ENCODE data around the gene ZBED1.
"Not testable (repeated sequence)": the region's sequence is repeated elsewhere in the genome, so short reads cannot be mapped to it uniquely, and the experiment has no call there.

DNA sequence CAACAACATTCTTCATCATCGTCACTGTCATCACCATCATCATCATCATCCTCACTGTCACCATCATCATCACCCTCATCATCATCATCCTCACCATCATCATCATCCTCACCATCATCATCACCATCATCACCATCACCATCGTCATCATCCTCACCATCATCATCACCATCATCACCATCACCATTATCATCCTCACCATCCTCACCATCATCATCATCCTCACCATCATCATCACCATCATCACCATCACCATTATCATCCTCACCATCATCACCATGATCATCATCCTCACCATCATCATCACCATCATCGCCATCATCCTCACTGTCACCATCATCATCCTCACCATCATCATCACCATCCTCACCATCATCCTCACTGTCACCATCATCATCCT, 18.9 kb upstream of the ZBED1 start:
- TF ChIP-seq, protein P1, sequence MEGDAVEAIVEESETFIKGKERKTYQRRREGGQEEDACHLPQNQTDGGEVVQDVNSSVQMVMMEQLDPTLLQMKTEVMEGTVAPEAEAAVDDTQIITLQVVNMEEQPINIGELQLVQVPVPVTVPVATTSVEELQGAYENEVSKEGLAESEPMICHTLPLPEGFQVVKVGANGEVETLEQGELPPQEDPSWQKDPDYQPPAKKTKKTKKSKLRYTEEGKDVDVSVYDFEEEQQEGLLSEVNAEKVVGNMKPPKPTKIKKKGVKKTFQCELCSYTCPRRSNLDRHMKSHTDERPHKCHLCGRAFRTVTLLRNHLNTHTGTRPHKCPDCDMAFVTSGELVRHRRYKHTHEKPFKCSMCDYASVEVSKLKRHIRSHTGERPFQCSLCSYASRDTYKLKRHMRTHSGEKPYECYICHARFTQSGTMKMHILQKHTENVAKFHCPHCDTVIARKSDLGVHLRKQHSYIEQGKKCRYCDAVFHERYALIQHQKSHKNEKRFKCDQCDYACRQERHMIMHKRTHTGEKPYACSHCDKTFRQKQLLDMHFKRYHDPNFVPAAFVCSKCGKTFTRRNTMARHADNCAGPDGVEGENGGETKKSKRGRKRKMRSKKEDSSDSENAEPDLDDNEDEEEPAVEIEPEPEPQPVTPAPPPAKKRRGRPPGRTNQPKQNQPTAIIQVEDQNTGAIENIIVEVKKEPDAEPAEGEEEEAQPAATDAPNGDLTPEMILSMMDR (IDR thresholded peaks at IDR 0.05; ENCODE audit: insufficient read depth, low read length, poor library complexity, severe bottlenecking): not testable (repeated sequence)
- TF ChIP-seq EZH2phosphoT487 (conservative IDR thresholded peaks at IDR 0.05; ENCODE audit: low read length): not testable (repeated sequence)
